ENCODE results near the gene ELANE. TPM values are rescaled to one million over a fixed set of nuclear protein-coding genes. Genes with fewer than 3 reads are reported as not detected.

The ELANE gene
- total and polyA plus RNA-seq, 12 donors, result 0.48 to 3.4 (median 1.8) TPM; not detected in 6

DNA sequence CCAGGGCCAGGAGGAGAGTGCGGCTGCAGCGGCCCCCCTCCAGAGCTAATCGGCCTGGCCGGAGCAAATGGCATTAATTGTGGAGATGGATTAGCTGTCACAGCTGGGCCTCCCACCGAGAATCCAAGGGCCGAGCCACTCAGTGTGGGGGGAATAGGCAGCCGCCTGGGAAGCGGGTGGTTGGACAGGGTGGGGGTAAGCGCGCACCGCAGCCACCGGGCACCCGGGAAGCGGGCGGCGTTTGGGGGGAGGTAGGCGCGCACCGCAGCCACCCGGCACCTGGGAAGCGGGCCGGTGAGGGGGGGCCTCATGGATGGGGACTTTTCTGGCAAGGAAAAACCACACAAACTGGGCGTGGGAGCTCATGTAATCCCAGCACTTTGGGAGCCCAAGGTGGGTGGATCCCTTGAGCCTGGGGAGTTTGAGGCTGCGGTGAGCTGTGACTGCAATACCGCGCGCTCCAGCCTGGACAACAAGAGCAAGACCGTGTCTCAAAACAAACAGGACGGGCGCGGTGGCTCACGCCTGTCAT is 51.2 kb downstream of the ELANE start:
- Histone ChIP-seq H3K9me3 (replicated peaks in 1 of 3) (no peaks in the 10 kb centered on the region), H3K4me1 (replicated peaks in 1 of 2) (peaks cover 3 to 6% of the 10 kb centered on the region in 2 donors), H3K27me3 (no peaks in the 10 kb centered on the region), H3K4me3 (no peak overlapping the region), H3K27ac (no peak overlapping the region), H3K36me3 (replicated peaks in 1 of 2) (no peaks in the 10 kb centered on the region)
- DNase-seq, result no peak
- no peak for TF ChIP-seq POLR2A (IDR thresholded peaks at IDR 0.05)
- TF ChIP-seq, protein P1, sequence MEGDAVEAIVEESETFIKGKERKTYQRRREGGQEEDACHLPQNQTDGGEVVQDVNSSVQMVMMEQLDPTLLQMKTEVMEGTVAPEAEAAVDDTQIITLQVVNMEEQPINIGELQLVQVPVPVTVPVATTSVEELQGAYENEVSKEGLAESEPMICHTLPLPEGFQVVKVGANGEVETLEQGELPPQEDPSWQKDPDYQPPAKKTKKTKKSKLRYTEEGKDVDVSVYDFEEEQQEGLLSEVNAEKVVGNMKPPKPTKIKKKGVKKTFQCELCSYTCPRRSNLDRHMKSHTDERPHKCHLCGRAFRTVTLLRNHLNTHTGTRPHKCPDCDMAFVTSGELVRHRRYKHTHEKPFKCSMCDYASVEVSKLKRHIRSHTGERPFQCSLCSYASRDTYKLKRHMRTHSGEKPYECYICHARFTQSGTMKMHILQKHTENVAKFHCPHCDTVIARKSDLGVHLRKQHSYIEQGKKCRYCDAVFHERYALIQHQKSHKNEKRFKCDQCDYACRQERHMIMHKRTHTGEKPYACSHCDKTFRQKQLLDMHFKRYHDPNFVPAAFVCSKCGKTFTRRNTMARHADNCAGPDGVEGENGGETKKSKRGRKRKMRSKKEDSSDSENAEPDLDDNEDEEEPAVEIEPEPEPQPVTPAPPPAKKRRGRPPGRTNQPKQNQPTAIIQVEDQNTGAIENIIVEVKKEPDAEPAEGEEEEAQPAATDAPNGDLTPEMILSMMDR (IDR thresholded peaks at IDR 0.05), result no peak
- intact Hi-C loops (cut with DNase I), result no loop called here
- 66 to 76% (median 74%) methylated on average over 26 to 32 of the region's 32 CpGs for WGBS, 4 donors

DNA sequence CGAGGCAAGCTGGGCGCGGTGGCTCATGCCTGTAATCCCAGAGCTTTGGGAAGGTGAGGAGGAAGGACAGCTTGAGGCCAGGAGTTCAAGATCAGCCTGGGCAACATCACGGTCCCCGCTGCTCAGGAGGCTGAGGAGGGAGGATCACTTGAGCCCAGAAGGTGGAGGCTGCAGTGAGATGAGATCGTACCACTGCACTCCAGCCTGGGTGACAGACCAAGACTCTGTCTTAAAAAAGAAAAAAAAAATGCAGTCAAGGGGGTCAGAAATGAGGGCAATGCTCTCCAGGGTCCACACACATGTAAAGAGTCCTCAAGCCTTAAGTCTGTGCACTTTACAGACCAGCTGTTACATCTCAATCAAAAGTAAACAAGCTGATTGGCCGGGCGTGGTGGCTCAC is 52.4 kb downstream of the ELANE start:
- no peaks in the 10 kb centered on the region for H3K36me3 ChIP-seq (replicated peaks in 1 of 2)
- no peak for TF ChIP-seq POLR2A (IDR thresholded peaks at IDR 0.05)
- no peak for DNase-seq
- 93 to 95% (median 93%) methylated on average over 8 of the region's 8 CpGs for WGBS, 4 donors
- intact Hi-C loops (cut with DNase I), result no loop called here
- no peaks in the 10 kb centered on the region for H3K27me3 ChIP-seq
- H3K4me3 ChIP-seq, result no peak overlapping the region
- H3K4me1 ChIP-seq (replicated peaks in 1 of 2), result peaks cover 3 to 10% of the 10 kb centered on the region in 2 donors
- H3K27ac ChIP-seq, result no peak overlapping the region
- no peaks in the 10 kb centered on the region for H3K9me3 ChIP-seq (replicated peaks in 1 of 3)

MicroRNA genes within 50 kb of the gene (microRNA counts, 767-probe panel; counts per million panel counts)
- 0 counts per million in 2 donors for microRNA hsa-miR-3187-3p

Small RNA genes within 50 kb of the gene (microRNA-seq; reads per million reads assigned to microRNA genes)
- 3.1 to 6.9 (median 3.7) reads per million in 3 donors for gene MIR3187
- gene MIR4745, result 1.8 to 5.7 (median 4.2) reads per million in 3 donors

Small RNA genes within 50 kb of the gene (small RNA-seq; reads per million reads assigned to genes)
- gene MIR3187, result 0 reads per million in 2 donors
- gene RNU6-9, result 0 reads per million in 2 donors

Other genes starting within 250 kb of the ELANE start
- 10 to 100 TPM; 26.3 to 61.4 (median 41.4) TPM for gene POLRMT, start 218.8 kb upstream of the ELANE start, total RNA-seq
- gene POLRMT, start 218.8 kb upstream of the ELANE start, polyA plus RNA-seq, result 100 to 1,000 TPM in 2 of 3 donors, 10 to 100 TPM in 1; 42.7 to 371 (median 178) TPM
- under 1 TPM in 4 of 9 donors, not detected in 5; 0.14 to 0.32 (median 0.29) TPM for gene FGF22, start 212.4 kb upstream of the ELANE start, total RNA-seq
- gene FGF22, start 212.4 kb upstream of the ELANE start, polyA plus RNA-seq, result 1 to 10 TPM in 1 of 3 donors, under 1 TPM in 1, not detected in 1; 0.51 to 1.2 TPM
- 10 to 100 TPM; 18.2 to 76.4 (median 35.8) TPM for gene RNF126, start 189.1 kb upstream of the ELANE start, total RNA-seq
- 10 to 100 TPM in 2 of 3 donors, 1 to 10 TPM in 1; 9.3 to 53.5 (median 51.6) TPM for gene RNF126, start 189.1 kb upstream of the ELANE start, polyA plus RNA-seq
- gene FSTL3, start 175.9 kb upstream of the ELANE start, total RNA-seq, result 100 to 1,000 TPM in 7 of 9 donors, 10 to 100 TPM in 2; 87.4 to 464 (median 163) TPM
- 100 to 1,000 TPM; 119 to 405 (median 225) TPM for gene FSTL3, start 175.9 kb upstream of the ELANE start, polyA plus RNA-seq
- gene PRSS57, start 156.9 kb upstream of the ELANE start, total RNA-seq, result under 1 TPM in 2 of 9 donors, not detected in 7; 0.22 to 0.51 TPM
- gene PRSS57, start 156.9 kb upstream of the ELANE start, polyA plus RNA-seq, result under 1 TPM in 1 of 3 donors, not detected in 2; 0.13 TPM
- gene PALM, start 143.4 kb upstream of the ELANE start, total RNA-seq, result 10 to 100 TPM in 8 of 9 donors, 1 to 10 TPM in 1; 8.4 to 63.3 (median 50.6) TPM
- 10 to 100 TPM in 2 of 3 donors, 1 to 10 TPM in 1; 3.9 to 72.2 (median 49.7) TPM for gene PALM, start 143.4 kb upstream of the ELANE start, polyA plus RNA-seq
- under 1 TPM in 4 of 9 donors, not detected in 5; 0.06 to 0.43 (median 0.15) TPM for gene MISP, start 101.2 kb upstream of the ELANE start, total RNA-seq
- gene MISP, start 101.2 kb upstream of the ELANE start, polyA plus RNA-seq, result under 1 TPM in 2 of 3 donors, not detected in 1; 0.08 to 0.10 TPM
- gene PTBP1, start 54.9 kb upstream of the ELANE start, total RNA-seq, result 100 to 1,000 TPM in 8 of 9 donors, 10 to 100 TPM in 1; 64.6 to 236 (median 162) TPM
- 100 to 1,000 TPM; 108 to 146 (median 128) TPM for gene PTBP1, start 54.9 kb upstream of the ELANE start, polyA plus RNA-seq
- 1 to 10 TPM in 1 of 9 donors, under 1 TPM in 2, not detected in 6; 0.14 to 1.7 (median 0.32) TPM for gene PLPPR3, start 30.3 kb upstream of the ELANE start, total RNA-seq
- under 1 TPM in 2 of 3 donors, not detected in 1; 0.08 to 0.10 TPM for gene PLPPR3, start 30.3 kb upstream of the ELANE start, polyA plus RNA-seq
- gene AZU1, start 24.5 kb upstream of the ELANE start, total RNA-seq, result under 1 TPM in 5 of 9 donors, not detected in 4; 0.11 to 0.87 (median 0.28) TPM
- 1 to 10 TPM in 1 of 3 donors, under 1 TPM in 1, not detected in 1; 0.30 to 1.1 TPM for gene AZU1, start 24.5 kb upstream of the ELANE start, polyA plus RNA-seq
- gene PRTN3, start 11.3 kb upstream of the ELANE start, total RNA-seq, result under 1 TPM in 2 of 9 donors, not detected in 7; 0.32 to 0.33 TPM
- gene PRTN3, start 11.3 kb upstream of the ELANE start, polyA plus RNA-seq, result under 1 TPM in 2 of 3 donors, not detected in 1; 0.20 to 0.40 TPM
- 100 to 1,000 TPM in 3 of 9 donors, 10 to 100 TPM in 5, 1 to 10 TPM in 1; 1.2 to 176 (median 62.4) TPM for gene CFD, start 7.4 kb downstream of the ELANE start, total RNA-seq
- gene CFD, start 7.4 kb downstream of the ELANE start, polyA plus RNA-seq, result 100 to 1,000 TPM in 1 of 3 donors, 10 to 100 TPM in 1, under 1 TPM in 1; 0.92 to 466 (median 47.8) TPM
- gene MED16, start 40.9 kb downstream of the ELANE start, total RNA-seq, result 100 to 1,000 TPM in 1 of 9 donors, 10 to 100 TPM in 8; 11.9 to 101 (median 61.2) TPM
- 100 to 1,000 TPM in 2 of 3 donors, 1 to 10 TPM in 1; 5.3 to 139 (median 127) TPM for gene MED16, start 40.9 kb downstream of the ELANE start, polyA plus RNA-seq
- gene RNU6-9, start 41.2 kb downstream of the ELANE start, total RNA-seq, result not detected
- gene RNU6-9, start 41.2 kb downstream of the ELANE start, polyA plus RNA-seq, result not detected
- gene R3HDM4, start 60.9 kb downstream of the ELANE start, total RNA-seq, result 10 to 100 TPM in 8 of 9 donors, 1 to 10 TPM in 1; 8.9 to 40.5 (median 29.0) TPM
- 10 to 100 TPM; 19.8 to 59.5 (median 57.7) TPM for gene R3HDM4, start 60.9 kb downstream of the ELANE start, polyA plus RNA-seq
- under 1 TPM in 2 of 9 donors, not detected in 7; 0.25 to 0.44 TPM for gene KISS1R, start 65.0 kb downstream of the ELANE start, total RNA-seq
- gene KISS1R, start 65.0 kb downstream of the ELANE start, polyA plus RNA-seq, result not detected
- 10 to 100 TPM in 1 of 9 donors, 1 to 10 TPM in 8; 4.2 to 10.2 (median 8.0) TPM for gene ARID3A, start 73.7 kb downstream of the ELANE start, total RNA-seq
- 1 to 10 TPM; 1.6 to 6.7 (median 2.1) TPM for gene ARID3A, start 73.7 kb downstream of the ELANE start, polyA plus RNA-seq
- 10 to 100 TPM; 24.2 to 78.7 (median 52.1) TPM for gene WDR18, start 132.0 kb downstream of the ELANE start, total RNA-seq
- 100 to 1,000 TPM in 1 of 3 donors, 10 to 100 TPM in 1, 1 to 10 TPM in 1; 5.4 to 140 (median 98.6) TPM for gene WDR18, start 132.0 kb downstream of the ELANE start, polyA plus RNA-seq
- under 1 TPM in 3 of 9 donors, not detected in 6; 0.08 to 0.18 (median 0.14) TPM for gene GRIN3B, start 148.1 kb downstream of the ELANE start, total RNA-seq
- gene GRIN3B, start 148.1 kb downstream of the ELANE start, polyA plus RNA-seq, result under 1 TPM in 1 of 3 donors, not detected in 2; 0.24 TPM
- 100 to 1,000 TPM in 8 of 9 donors, 10 to 100 TPM in 1; 94.1 to 308 (median 182) TPM for gene TMEM259, start 168.8 kb downstream of the ELANE start, total RNA-seq
- gene TMEM259, start 168.8 kb downstream of the ELANE start, polyA plus RNA-seq, result 100 to 1,000 TPM in 2 of 3 donors, 10 to 100 TPM in 1; 79.4 to 743 (median 370) TPM
- not detected for gene RNU6-2, start 169.2 kb downstream of the ELANE start, total RNA-seq
- not detected for gene RNU6-2, start 169.2 kb downstream of the ELANE start, polyA plus RNA-seq
- gene CNN2, start 174.3 kb downstream of the ELANE start, total RNA-seq, result 10 to 100 TPM in 8 of 9 donors, 1 to 10 TPM in 1; 6.9 to 64.9 (median 42.3) TPM
- gene CNN2, start 174.3 kb downstream of the ELANE start, polyA plus RNA-seq, result 10 to 100 TPM; 11.2 to 60.8 (median 52.5) TPM
- gene ABCA7, start 187.8 kb downstream of the ELANE start, total RNA-seq, result 10 to 100 TPM in 7 of 9 donors, 1 to 10 TPM in 2; 4.0 to 23.2 (median 17.5) TPM
- 100 to 1,000 TPM in 1 of 3 donors, 10 to 100 TPM in 1, 1 to 10 TPM in 1; 2.1 to 109 (median 28.7) TPM for gene ABCA7, start 187.8 kb downstream of the ELANE start, polyA plus RNA-seq
- 10 to 100 TPM in 8 of 9 donors, 1 to 10 TPM in 1; 4.9 to 74.3 (median 31.5) TPM for gene ARHGAP45, start 214.9 kb downstream of the ELANE start, total RNA-seq
- gene ARHGAP45, start 214.9 kb downstream of the ELANE start, polyA plus RNA-seq, result 10 to 100 TPM in 2 of 3 donors, 1 to 10 TPM in 1; 1.6 to 75.4 (median 30.2) TPM
- 100 to 1,000 TPM in 7 of 9 donors, 10 to 100 TPM in 2; 84.1 to 231 (median 164) TPM for gene POLR2E, start 243.1 kb downstream of the ELANE start, total RNA-seq
- 100 to 1,000 TPM in 2 of 3 donors, 10 to 100 TPM in 1; 74.7 to 132 (median 109) TPM for gene POLR2E, start 243.1 kb downstream of the ELANE start, polyA plus RNA-seq

Data from adrenal gland (tissue), 12 donors.